Measurements from ENCODE around the gene AP2A2.

- no peak for TF ChIP-seq CTCF (IDR thresholded peaks at IDR 0.05)
- no peak for TF ChIP-seq POLR2AphosphoS5 (IDR thresholded peaks at IDR 0.05)
- peak; percentile 33 for TF ChIP-seq POLR2A (IDR thresholded peaks at IDR 0.05)
- TF ChIP-seq EP300 (IDR thresholded peaks at IDR 0.05; ENCODE audit: low read depth): no peak
These were observed 127.6 kb downstream of the AP2A2 start for GRCh38 chr11:1053121-1053901.
